Stimulated activated memory B cell treated with anti-CD40 and anti-IgM and Interleukin-4, amounts not matched to agents 10 μg/mL and 1 μg/mL and 100 μg/mL, for 72 hours (primary cell): Measurements from ENCODE around the gene MAP3K14.
A peak's percentile ranks its signal among the peaks of the same experiment; 100 is the strongest.
"Not testable (repeated sequence)": the region's sequence is repeated elsewhere in the genome, so short reads cannot be mapped to it uniquely, and the experiment has no call there.

Experiments used
- ATAC-seq: fragments of 150-1000 bp; cut with Tn5 transposase; 2 replicates; pipeline ENCODE4 v1.10.0; 2021
- H3K27ac Mint-ChIP-seq: one replicate; pipeline ENCODE4 v1.8.0; 2022; ENCODE audit warnings: mild to moderate bottlenecking, mixed read lengths
- H3K27me3 Mint-ChIP-seq: one replicate; pipeline ENCODE4 v1.8.0; 2022; ENCODE audit warnings: mixed read lengths
- H3K36me3 Mint-ChIP-seq: one replicate; pipeline ENCODE4 v1.8.0; 2022; ENCODE audit warnings: mixed read lengths
- H3K4me1 Mint-ChIP-seq: one replicate; pipeline ENCODE4 v1.8.0; 2022; ENCODE audit warnings: mixed read lengths
- H3K4me3 Mint-ChIP-seq: one replicate; pipeline ENCODE4 v1.8.0; 2022; ENCODE audit warnings: mild to moderate bottlenecking, moderate library complexity, mixed read lengths
- H3K9me3 Mint-ChIP-seq: one replicate; pipeline ENCODE4 v1.8.0; 2022; ENCODE audit warnings: mixed read lengths

MAP3K14 gene

GRCh38 chr17:45256114-45256966 is 60.5 kb downstream of the MAP3K14 start:
- ATAC-seq, result no peak
- H3K27me3 Mint-ChIP-seq, result no peaks in the 10 kb centered on the region
- H3K4me3 Mint-ChIP-seq, result no peak overlapping the region
- H3K36me3 Mint-ChIP-seq, result peaks cover 14% of the 10 kb centered on the region
- H3K4me1 Mint-ChIP-seq, result peaks cover 47% of the 10 kb centered on the region
- H3K9me3 Mint-ChIP-seq, result no peaks in the 10 kb centered on the region
- H3K27ac Mint-ChIP-seq, result no peak overlapping the region

- no peaks in the 10 kb centered on the region for H3K9me3 Mint-ChIP-seq
Observed at GRCh38 chr17:45255358-45255757, 61.5 kb downstream of the MAP3K14 start.

GRCh38 chr17:45253879-45254278 is 62.9 kb downstream of the MAP3K14 start:
- H3K27me3 Mint-ChIP-seq, result no peaks in the 10 kb centered on the region
- no peak overlapping the region for H3K4me3 Mint-ChIP-seq
- H3K4me1 Mint-ChIP-seq, result peaks cover 55% of the 10 kb centered on the region
- H3K36me3 Mint-ChIP-seq, result peaks cover 22% of the 10 kb centered on the region
- no peak for ATAC-seq
- peak overlapping the region; percentile 12 for H3K27ac Mint-ChIP-seq
- no peaks in the 10 kb centered on the region for H3K9me3 Mint-ChIP-seq

More at GRCh38 chr17:45255358-45255757, 61.5 kb downstream of the MAP3K14 start:
- ATAC-seq, result no peak
- Mint-ChIP-seq H3K4me1 (peaks cover 45% of the 10 kb centered on the region), H3K36me3 (peaks cover 15% of the 10 kb centered on the region), H3K27me3 (no peaks in the 10 kb centered on the region), H3K4me3 (no peak overlapping the region), H3K27ac (no peak overlapping the region)

- H3K27me3 Mint-ChIP-seq, H3K9me3 Mint-ChIP-seq, H3K4me3 Mint-ChIP-seq, ATAC-seq: not testable (repeated sequence)
- Mint-ChIP-seq H3K27ac (peak overlapping the region; percentile 12), H3K36me3 (peaks cover 22% of the 10 kb centered on the region), H3K4me1 (peaks cover 62% of the 10 kb centered on the region)
Observed at GRCh38 chr17:45253237-45253636, 63.6 kb downstream of the MAP3K14 start.

- Mint-ChIP-seq H3K9me3 (no peaks in the 10 kb centered on the region), H3K4me1 (peaks cover 56% of the 10 kb centered on the region), H3K27me3 (no peaks in the 10 kb centered on the region), H3K36me3 (peaks cover 16% of the 10 kb centered on the region), H3K27ac (no peak overlapping the region), H3K4me3 (no peak overlapping the region)
- no peak for ATAC-seq
Observed at GRCh38 chr17:45251931-45252330, 64.9 kb downstream of the MAP3K14 start.

- H3K36me3 Mint-ChIP-seq, result peaks cover 35% of the 10 kb centered on the region
- H3K4me1 Mint-ChIP-seq, result peaks cover 60% of the 10 kb centered on the region
- H3K9me3 Mint-ChIP-seq, result no peaks in the 10 kb centered on the region
- H3K27ac Mint-ChIP-seq, result peak overlapping the region; percentile 77
- ATAC-seq, result peak; percentile 88
- H3K4me3 Mint-ChIP-seq, result peak overlapping the region; percentile 91
- no peaks in the 10 kb centered on the region for H3K27me3 Mint-ChIP-seq
Observed at GRCh38 chr17:45248132-45248957, 68.5 kb downstream of the MAP3K14 start.

GRCh38 chr17:45247429-45248131 is 69.2 kb downstream of the MAP3K14 start:
- no peaks in the 10 kb centered on the region for H3K9me3 Mint-ChIP-seq
- peak overlapping the region; percentile 91 for H3K4me3 Mint-ChIP-seq
- peaks cover 52% of the 10 kb centered on the region for H3K4me1 Mint-ChIP-seq
- no peaks in the 10 kb centered on the region for H3K27me3 Mint-ChIP-seq
- peak overlapping the region; percentile 77 for H3K27ac Mint-ChIP-seq
- peaks cover 41% of the 10 kb centered on the region for H3K36me3 Mint-ChIP-seq
- ATAC-seq, result peak; percentile 96

GRCh38 chr17:45246861-45247428 is 69.9 kb downstream of the MAP3K14 start:
- peak overlapping the region; percentile 91 for H3K4me3 Mint-ChIP-seq
- H3K4me1 Mint-ChIP-seq, result peaks cover 46% of the 10 kb centered on the region
- peaks cover 47% of the 10 kb centered on the region for H3K36me3 Mint-ChIP-seq
- no peaks in the 10 kb centered on the region for H3K9me3 Mint-ChIP-seq
- ATAC-seq, result no peak
- H3K27ac Mint-ChIP-seq, result peak overlapping the region; percentile 77
- no peaks in the 10 kb centered on the region for H3K27me3 Mint-ChIP-seq

GRCh38 chr17:45246338-45246737 is 70.5 kb downstream of the MAP3K14 start:
- peaks cover 47% of the 10 kb centered on the region for H3K36me3 Mint-ChIP-seq
- peaks cover 44% of the 10 kb centered on the region for H3K4me1 Mint-ChIP-seq
- H3K9me3 Mint-ChIP-seq, result no peaks in the 10 kb centered on the region
- H3K27me3 Mint-ChIP-seq, result no peaks in the 10 kb centered on the region
- H3K4me3 Mint-ChIP-seq, result peak overlapping the region; percentile 91
- ATAC-seq, result no peak
- H3K27ac Mint-ChIP-seq, result peak overlapping the region; percentile 77

GRCh38 chr17:45244725-45245656 is 71.8 kb downstream of the MAP3K14 start:
- H3K4me1 Mint-ChIP-seq, result peaks cover 41% of the 10 kb centered on the region
- no peaks in the 10 kb centered on the region for H3K27me3 Mint-ChIP-seq
- H3K36me3 Mint-ChIP-seq, result peaks cover 56% of the 10 kb centered on the region
- H3K27ac Mint-ChIP-seq, result peak overlapping the region; percentile 65
- ATAC-seq, result no peak
- H3K4me3 Mint-ChIP-seq, result no peak overlapping the region
- no peaks in the 10 kb centered on the region for H3K9me3 Mint-ChIP-seq

- Mint-ChIP-seq H3K36me3 (peaks cover 65% of the 10 kb centered on the region), H3K9me3 (no peaks in the 10 kb centered on the region), H3K4me3 (no peak overlapping the region), H3K27me3 (no peaks in the 10 kb centered on the region), H3K27ac (no peak overlapping the region), H3K4me1 (peaks cover 40% of the 10 kb centered on the region)
- ATAC-seq, result no peak
Observed at GRCh38 chr17:45243750-45244149, 73.1 kb downstream of the MAP3K14 start.

- Mint-ChIP-seq H3K4me1 (peaks cover 49% of the 10 kb centered on the region), H3K9me3 (no peaks in the 10 kb centered on the region), H3K4me3 (no peak overlapping the region), H3K27me3 (no peaks in the 10 kb centered on the region), H3K27ac (no peak overlapping the region), H3K36me3 (peaks cover 82% of the 10 kb centered on the region)
- ATAC-seq, result no peak
Observed at GRCh38 chr17:45242029-45242414, 74.8 kb downstream of the MAP3K14 start.

GRCh38 chr17:45241328-45242028 is 75.3 kb downstream of the MAP3K14 start:
- Mint-ChIP-seq H3K27ac (no peak overlapping the region), H3K4me1 (peaks cover 43% of the 10 kb centered on the region), H3K4me3 (no peak overlapping the region), H3K27me3 (no peaks in the 10 kb centered on the region), H3K36me3 (peaks cover 78% of the 10 kb centered on the region), H3K9me3 (no peaks in the 10 kb centered on the region)
- peak; percentile 65 for ATAC-seq
